Neural cell (in vitro differentiated cells): ENCODE measurements around the gene SOX9. TPM values are rescaled to one million over a fixed set of nuclear protein-coding genes. Genes with fewer than 3 reads are reported as not detected.

Experiments used
- H2AFZ ChIP-seq: fragments of 200-600, 300-800 bp; sonication (generic), shearing (Covaris generic); 2 replicates; pipeline ENCODE4 v1.6.0; 2014; ENCODE audit warnings: low read depth, mild to moderate bottlenecking, antibody characterized with exemption, low read length, moderate library complexity
- H3F3A ChIP-seq: fragments of 200-600 bp; shearing (Covaris generic); 2 replicates; pipeline ENCODE4 v1.6.1; 2016; ENCODE audit warnings: mild to moderate bottlenecking, moderate library complexity, mixed read lengths, antibody characterized with exemption, low read length; ENCODE audit not compliant: insufficient read depth, poor library complexity, severe bottlenecking
- H3K27ac ChIP-seq: fragments of 200-600, 300-800 bp; sonication (generic), shearing (Covaris generic); 2 replicates; pipeline ENCODE4 v1.5.1; 2014; ENCODE audit warnings: mild to moderate bottlenecking, low read length, moderate library complexity
- H3K27me3 ChIP-seq: fragments of 300-800, 200-600 bp; sonication (generic), shearing (Covaris generic); 2 replicates; pipeline ENCODE4 v1.6.0; 2014; ENCODE audit warnings: mild to moderate bottlenecking, low read depth, low read length, moderate library complexity; ENCODE audit not compliant: insufficient read depth
- H3K36me3 ChIP-seq: fragments of 300-800, 200-600 bp; sonication (generic), shearing (Covaris generic); 2 replicates; pipeline ENCODE4 v1.5.1; 2014; ENCODE audit warnings: mild to moderate bottlenecking, antibody characterized with exemption, low read length, moderate library complexity; ENCODE audit not compliant: insufficient read depth
- H3K4me2 ChIP-seq: fragments of 300-800, 200-600 bp; sonication (generic), shearing (Covaris generic); 2 replicates; pipeline ENCODE4 v1.6.0; 2014; ENCODE audit warnings: mild to moderate bottlenecking, low read length
- H3K4me3 ChIP-seq: fragments of 300-800, 200-600 bp; sonication (generic), shearing (Covaris generic); 2 replicates; pipeline ENCODE4 v1.5.1; 2014; ENCODE audit warnings: mild to moderate bottlenecking, low read length, moderate library complexity
- H3K79me2 ChIP-seq: fragments of 200-600 bp; shearing (Covaris generic); replicated peaks from 2 replicates; pipeline ENCODE4 v1.6.0; 2014; ENCODE audit warnings: mild to moderate bottlenecking, low read length, moderate library complexity; ENCODE audit not compliant: insufficient read depth
- H3K9ac ChIP-seq: fragments of 300-800, 200-600 bp; sonication (generic), shearing (Covaris generic); 2 replicates; pipeline ENCODE4 v1.6.1; 2016; ENCODE audit warnings: mild to moderate bottlenecking, low read length, mixed read lengths
- H3K9me2 ChIP-seq: fragments of 200-600 bp; shearing (Covaris generic); 2 replicates; pipeline ENCODE4 v1.6.1; 2016; ENCODE audit warnings: mild to moderate bottlenecking, low read length, mixed read lengths; ENCODE audit not compliant: insufficient read depth
- H3K9me3 ChIP-seq: fragments of 200-600, 300-800 bp; sonication (generic), shearing (Covaris generic); 2 replicates; pipeline ENCODE4 v1.6.1; 2016; ENCODE audit warnings: mild to moderate bottlenecking, mixed run types, low read length, moderate library complexity, mixed read lengths
- H4K20me1 ChIP-seq: fragments of 200-600 bp; shearing (Covaris generic); 2 replicates; pipeline ENCODE4 v1.6.1; 2016; ENCODE audit warnings: mild to moderate bottlenecking, mixed run types; ENCODE audit not compliant: insufficient read depth
- CTCF ChIP-seq: fragments of 450-650 bp; IDR thresholded peaks from 2 replicates; pipeline ENCODE4 v1.5.1; 2014; ENCODE audit warnings: antibody characterized with exemption, mild to moderate bottlenecking, moderate library complexity; ENCODE audit not compliant: poor library complexity, severe bottlenecking
- EP300 ChIP-seq: fragments of 450-650 bp; conservative IDR thresholded peaks from 2 replicates; pipeline ENCODE4 v1.6.1; 2014; ENCODE audit warnings: antibody characterized with exemption, mild to moderate bottlenecking, moderate library complexity; ENCODE audit not compliant: poor library complexity, severe bottlenecking
- EZH2 ChIP-seq: fragments of 200-600, 300-800 bp; shearing (Covaris generic), sonication (generic); IDR thresholded peaks from 2 replicates; pipeline ENCODE4 v1.6.1; 2014; ENCODE audit warnings: antibody characterized with exemption, low read length, borderline replicate concordance, mild to moderate bottlenecking; ENCODE audit not compliant: insufficient read depth, poor library complexity, severe bottlenecking
- MXI1 ChIP-seq: fragments of 450-650 bp; conservative IDR thresholded peaks from 2 replicates; pipeline ENCODE4 v1.6.1; 2014; ENCODE audit warnings: antibody characterized with exemption, mild to moderate bottlenecking; ENCODE audit not compliant: poor library complexity, severe bottlenecking
- POLR2AphosphoS5 ChIP-seq: IDR thresholded peaks from 2 replicates; pipeline ENCODE4 v1.6.1; 2012
- RAD21 ChIP-seq: fragments of 450-650 bp; conservative IDR thresholded peaks from 2 replicates; pipeline ENCODE4 v1.6.1; 2014; ENCODE audit warnings: antibody characterized with exemption, mild to moderate bottlenecking, moderate library complexity
- REST ChIP-seq: IDR thresholded peaks from 2 replicates; pipeline ENCODE4 v1.6.1; 2012; ENCODE audit warnings: borderline replicate concordance
- SMC3 ChIP-seq: fragments of 450-650 bp; conservative IDR thresholded peaks from 2 replicates; pipeline ENCODE4 v1.6.1; 2014; ENCODE audit warnings: antibody characterized with exemption, mild to moderate bottlenecking, moderate library complexity; ENCODE audit not compliant: poor library complexity
- TAF1 ChIP-seq: IDR thresholded peaks from 2 replicates; pipeline ENCODE4 v1.6.1; 2012; ENCODE audit warnings: low read depth
- polyA plus RNA-seq: library from polyadenylated mRNA; depleted of rRNA; stranded (reverse); fragments of >200 nt; gene quantifications from 2 replicates; pipeline ENCODE4 v1.2.3, GENCODE V29; 2014

SOX9 gene
- polyA plus RNA-seq, 1 donor from 2014 or later = 0.68 TPM

- no peak overlapping the region for H3K9ac ChIP-seq
- H2AFZ ChIP-seq = no peak overlapping the region
- no peak overlapping the region for H3K4me2 ChIP-seq
- H3K36me3 ChIP-seq = no peaks in the 10 kb centered on the region
- H4K20me1 ChIP-seq = no peaks in the 10 kb centered on the region
- H3K9me2 ChIP-seq = no peaks in the 10 kb centered on the region
- H3K27me3 ChIP-seq = no peaks in the 10 kb centered on the region
- no peaks in the 10 kb centered on the region for H3K9me3 ChIP-seq
- no peaks in the 10 kb centered on the region for H3K79me2 ChIP-seq
- H3F3A ChIP-seq = no peaks in the 10 kb centered on the region
- TF ChIP-seq CTCF (no peak), TAF1 (no peak), EP300 (no peak), REST (no peak), MXI1 (no peak), SMC3 (no peak), RAD21 (no peak)
- no peak overlapping the region for H3K4me3 ChIP-seq
- no peak overlapping the region for H3K27ac ChIP-seq
Observed at GRCh38 chr17:72162569-72162968, 41.7 kb downstream of the SOX9 start.

- no peak for TF ChIP-seq SMC3
- TF ChIP-seq REST = no peak
- TF ChIP-seq EP300 = no peak
- no peak for TF ChIP-seq POLR2AphosphoS5
- TF ChIP-seq RAD21 = no peak
- no peak for TF ChIP-seq EZH2
- TF ChIP-seq TAF1 = no peak
- no peak for TF ChIP-seq CTCF
- no peak for TF ChIP-seq MXI1
- Histone ChIP-seq H4K20me1 (no peaks in the 10 kb centered on the region), H3K9me3 (no peaks in the 10 kb centered on the region)
Observed at GRCh38 chr17:72163474-72163873, 42.7 kb downstream of the SOX9 start.

More at GRCh38 chr17:72163474-72163873, 42.7 kb downstream of the SOX9 start:
- Histone ChIP-seq H3K4me3 (no peak overlapping the region), H2AFZ (no peak overlapping the region), H3K27ac (no peak overlapping the region), H3K9ac (no peak overlapping the region), H3K36me3 (no peaks in the 10 kb centered on the region), H3F3A (no peaks in the 10 kb centered on the region), H3K27me3 (no peaks in the 10 kb centered on the region), H3K79me2 (no peaks in the 10 kb centered on the region), H3K4me2 (no peak overlapping the region), H3K9me2 (no peaks in the 10 kb centered on the region)
